Ishikawa (cell line): ENCODE measurements around the gene RDH8.

Experiments used
- CEBPB ChIP-seq: IDR thresholded peaks from 2 replicates; pipeline ENCODE4 v1.6.1; 2012
- CREB1 ChIP-seq: IDR thresholded peaks from 2 replicates; pipeline ENCODE4 v1.6.1; 2012; ENCODE audit warnings: low read depth
- EGR1 ChIP-seq: IDR thresholded peaks from 2 replicates; pipeline ENCODE4 v1.6.1; 2012
- EP300 ChIP-seq: IDR thresholded peaks from 2 replicates; pipeline ENCODE4 v1.6.1; 2012; ENCODE audit warnings: borderline replicate concordance
- FOXM1 ChIP-seq: IDR thresholded peaks from 2 replicates; pipeline ENCODE4 v1.6.1; 2012; ENCODE audit warnings: low read depth, borderline replicate concordance
- NFIC ChIP-seq: IDR thresholded peaks from 2 replicates; pipeline ENCODE4 v1.6.1; 2012
- RAD21 ChIP-seq: IDR thresholded peaks from 2 replicates; pipeline ENCODE4 v1.6.1; 2012; ENCODE audit warnings: low read depth
- TAF1 ChIP-seq: IDR thresholded peaks from 2 replicates; pipeline ENCODE4 v1.6.1; 2012; ENCODE audit warnings: low read depth, mild to moderate bottlenecking
- TCF12 ChIP-seq: IDR thresholded peaks from 2 replicates; pipeline ENCODE4 v1.6.1; 2012; ENCODE audit warnings: low read depth
- TEAD4 ChIP-seq: IDR thresholded peaks from 2 replicates; pipeline ENCODE4 v1.6.1; 2012
- YY1 ChIP-seq: IDR thresholded peaks from 2 replicates; pipeline ENCODE4 v1.6.1; 2012; ENCODE audit warnings: low read depth
- ZBTB7A ChIP-seq: IDR thresholded peaks from 2 replicates; pipeline ENCODE4 v1.6.1; 2012; ENCODE audit warnings: low read depth
- TF ChIP-seq, protein P1 (sequence below): IDR thresholded peaks from 2 replicates; pipeline ENCODE4 v1.6.1; 2012
- TF ChIP-seq, protein P2 (sequence below): IDR thresholded peaks from 2 replicates; pipeline ENCODE4 v1.6.1; 2012; ENCODE audit warnings: low read depth, mild to moderate bottlenecking
- TF ChIP-seq, protein P3 (sequence below): IDR thresholded peaks from 2 replicates; pipeline ENCODE4 v1.6.1; 2012

Gene RDH8

DNA sequence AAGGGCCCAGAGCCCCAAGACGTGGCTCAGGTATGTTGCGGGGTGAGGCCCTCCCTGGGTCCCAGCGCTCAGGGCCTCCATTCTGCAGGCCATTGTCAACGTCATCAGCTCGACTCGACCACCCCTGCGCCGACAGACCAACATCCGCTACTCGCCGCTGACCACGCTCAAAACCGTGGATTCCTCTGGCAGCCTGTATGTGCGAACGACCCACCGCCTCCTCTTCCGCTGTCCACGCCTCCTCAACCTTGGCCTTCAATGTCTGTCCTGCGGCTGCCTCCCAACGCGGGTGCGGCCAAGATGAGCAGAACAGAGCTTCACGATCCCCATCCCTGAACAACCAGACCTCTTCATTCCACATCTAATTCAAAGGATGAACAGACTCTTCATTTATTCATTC is 8.2 kb downstream of the RDH8 start:
- no peak for TF ChIP-seq ZBTB7A
- no peak for TF ChIP-seq NFIC
- no peak for TF ChIP-seq TEAD4
- TF ChIP-seq FOXM1: no peak
- no peak for TF ChIP-seq EGR1
- TF ChIP-seq, protein P1, sequence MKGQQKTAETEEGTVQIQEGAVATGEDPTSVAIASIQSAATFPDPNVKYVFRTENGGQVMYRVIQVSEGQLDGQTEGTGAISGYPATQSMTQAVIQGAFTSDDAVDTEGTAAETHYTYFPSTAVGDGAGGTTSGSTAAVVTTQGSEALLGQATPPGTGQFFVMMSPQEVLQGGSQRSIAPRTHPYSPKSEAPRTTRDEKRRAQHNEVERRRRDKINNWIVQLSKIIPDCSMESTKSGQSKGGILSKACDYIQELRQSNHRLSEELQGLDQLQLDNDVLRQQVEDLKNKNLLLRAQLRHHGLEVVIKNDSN: no peak
- no peak for TF ChIP-seq TCF12
- TF ChIP-seq RAD21: no peak
- TF ChIP-seq YY1: no peak
- TF ChIP-seq EP300: no peak
- TF ChIP-seq, protein P2, sequence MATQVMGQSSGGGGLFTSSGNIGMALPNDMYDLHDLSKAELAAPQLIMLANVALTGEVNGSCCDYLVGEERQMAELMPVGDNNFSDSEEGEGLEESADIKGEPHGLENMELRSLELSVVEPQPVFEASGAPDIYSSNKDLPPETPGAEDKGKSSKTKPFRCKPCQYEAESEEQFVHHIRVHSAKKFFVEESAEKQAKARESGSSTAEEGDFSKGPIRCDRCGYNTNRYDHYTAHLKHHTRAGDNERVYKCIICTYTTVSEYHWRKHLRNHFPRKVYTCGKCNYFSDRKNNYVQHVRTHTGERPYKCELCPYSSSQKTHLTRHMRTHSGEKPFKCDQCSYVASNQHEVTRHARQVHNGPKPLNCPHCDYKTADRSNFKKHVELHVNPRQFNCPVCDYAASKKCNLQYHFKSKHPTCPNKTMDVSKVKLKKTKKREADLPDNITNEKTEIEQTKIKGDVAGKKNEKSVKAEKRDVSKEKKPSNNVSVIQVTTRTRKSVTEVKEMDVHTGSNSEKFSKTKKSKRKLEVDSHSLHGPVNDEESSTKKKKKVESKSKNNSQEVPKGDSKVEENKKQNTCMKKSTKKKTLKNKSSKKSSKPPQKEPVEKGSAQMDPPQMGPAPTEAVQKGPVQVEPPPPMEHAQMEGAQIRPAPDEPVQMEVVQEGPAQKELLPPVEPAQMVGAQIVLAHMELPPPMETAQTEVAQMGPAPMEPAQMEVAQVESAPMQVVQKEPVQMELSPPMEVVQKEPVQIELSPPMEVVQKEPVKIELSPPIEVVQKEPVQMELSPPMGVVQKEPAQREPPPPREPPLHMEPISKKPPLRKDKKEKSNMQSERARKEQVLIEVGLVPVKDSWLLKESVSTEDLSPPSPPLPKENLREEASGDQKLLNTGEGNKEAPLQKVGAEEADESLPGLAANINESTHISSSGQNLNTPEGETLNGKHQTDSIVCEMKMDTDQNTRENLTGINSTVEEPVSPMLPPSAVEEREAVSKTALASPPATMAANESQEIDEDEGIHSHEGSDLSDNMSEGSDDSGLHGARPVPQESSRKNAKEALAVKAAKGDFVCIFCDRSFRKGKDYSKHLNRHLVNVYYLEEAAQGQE: no peak
- no peak for TF ChIP-seq TAF1
- no peak for TF ChIP-seq CEBPB
- TF ChIP-seq, protein P3, sequence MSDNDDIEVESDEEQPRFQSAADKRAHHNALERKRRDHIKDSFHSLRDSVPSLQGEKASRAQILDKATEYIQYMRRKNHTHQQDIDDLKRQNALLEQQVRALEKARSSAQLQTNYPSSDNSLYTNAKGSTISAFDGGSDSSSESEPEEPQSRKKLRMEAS: no peak
- TF ChIP-seq CREB1: no peak

DNA sequence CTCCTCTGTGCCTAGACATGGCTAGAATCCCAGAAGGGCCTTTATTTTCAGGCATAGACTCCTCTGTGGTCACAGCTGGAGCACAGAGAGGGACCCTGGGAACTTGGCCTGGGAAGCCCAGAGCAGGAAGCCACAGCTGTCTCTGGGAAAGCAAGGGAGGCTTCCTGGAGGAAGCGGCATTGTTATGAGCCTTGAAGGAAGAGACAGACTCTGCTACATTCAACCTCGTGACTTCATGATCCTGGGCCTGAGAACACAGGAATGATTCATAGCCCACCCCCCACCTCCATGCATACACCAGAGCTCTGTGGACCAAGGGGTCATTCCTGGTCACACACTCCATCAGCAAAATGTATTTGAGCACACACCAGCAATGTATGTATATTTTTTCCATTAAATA is 8.6 kb downstream of the RDH8 start:
- TF ChIP-seq ZBTB7A (no peak), EGR1 (no peak), TCF12 (no peak), NFIC (no peak), EP300 (no peak), CREB1 (no peak)
- TF ChIP-seq, protein P1: no peak
- TF ChIP-seq, protein P3: no peak

DNA sequence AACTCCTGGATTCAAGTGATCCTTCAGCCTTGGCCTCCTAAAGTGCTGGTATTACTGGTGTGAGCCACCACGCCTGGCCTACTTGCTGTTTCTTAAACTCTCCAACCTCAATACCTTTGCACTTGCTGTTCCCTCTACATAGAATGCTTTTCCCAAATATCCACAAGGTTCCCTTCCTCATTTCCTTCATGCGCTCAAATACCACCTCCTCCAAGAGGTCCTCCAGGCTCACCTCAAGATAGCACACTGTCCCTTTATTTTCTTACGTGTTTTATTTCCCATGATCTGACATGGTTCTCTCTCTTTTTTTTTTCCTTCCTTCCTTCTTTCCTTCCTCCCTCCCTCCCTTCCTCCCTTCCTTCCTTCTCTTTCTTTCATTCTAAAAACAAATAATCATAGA is 13.5 kb downstream of the RDH8 start:
- TF ChIP-seq NFIC (no peak), TEAD4 (no peak), EGR1 (no peak), CEBPB (no peak), TCF12 (no peak), YY1 (no peak), RAD21 (no peak), ZBTB7A (no peak), CREB1 (no peak), FOXM1 (no peak), TAF1 (no peak), EP300 (no peak)
- TF ChIP-seq, protein P3: no peak
- TF ChIP-seq, protein P2: no peak
- TF ChIP-seq, protein P1: no peak

DNA sequence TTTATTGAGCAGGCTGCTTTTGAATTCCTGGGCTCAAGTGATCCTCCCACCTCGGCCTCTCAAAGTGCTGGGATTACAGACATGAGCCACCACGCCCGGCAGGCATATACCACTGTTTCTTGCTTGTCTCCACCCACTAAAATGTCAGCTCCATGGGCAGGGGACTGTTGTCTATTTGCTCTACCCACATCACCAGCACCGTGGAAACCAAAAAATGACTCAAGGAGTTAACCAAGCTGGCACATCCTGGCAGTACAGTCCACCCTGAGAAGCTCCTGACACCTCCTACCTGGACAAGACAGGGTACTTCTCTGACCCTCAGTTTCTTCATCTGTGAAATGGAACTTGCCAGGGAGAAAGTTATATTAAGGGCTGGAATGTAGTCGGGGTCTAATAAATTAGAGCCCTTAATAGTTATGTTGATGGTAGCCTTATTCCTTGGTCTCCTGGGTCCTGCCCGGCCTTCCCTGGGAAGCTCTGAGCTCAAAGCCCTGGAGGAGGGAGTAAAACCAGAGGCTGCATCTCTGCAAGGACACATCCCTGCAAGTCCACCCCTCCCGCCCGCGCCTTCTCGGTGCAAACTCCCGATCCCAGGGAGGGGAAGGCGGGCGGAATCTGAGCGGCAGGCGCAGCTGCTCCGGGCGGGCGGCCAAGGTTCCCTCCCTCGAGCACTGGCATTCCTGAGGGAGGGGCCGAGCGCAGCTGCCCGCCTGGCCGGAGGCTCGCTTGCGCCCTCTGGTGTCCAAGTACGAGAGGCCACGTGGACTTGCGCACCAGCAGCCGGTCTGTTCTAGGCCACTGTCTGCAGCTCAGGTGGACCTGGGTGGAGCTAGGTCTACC is 14.1 kb downstream of the RDH8 start:
- TF ChIP-seq, protein P3: peak; percentile 99
- TF ChIP-seq ZBTB7A: no peak
- TF ChIP-seq, protein P1: peak; percentile 90
- TF ChIP-seq, protein P2: 0 out of 2 replicates have a peak, but pooled peaks have one; percentile 32
- TF ChIP-seq EP300: peak; percentile 65; the same call in 1 of the 2 replicates
- no peak for TF ChIP-seq EGR1
- TF ChIP-seq YY1: peak; percentile 43; the same call in 1 of the 2 replicates
- no peak for TF ChIP-seq TAF1
- TF ChIP-seq TEAD4: peak; percentile 99
- TF ChIP-seq FOXM1: no peak; the same call in 1 of the 2 replicates
- 0 out of 2 replicates have a peak, but pooled peaks have one; percentile 3 for TF ChIP-seq CEBPB
- peak; percentile 94 for TF ChIP-seq NFIC
- TF ChIP-seq TCF12: peak; percentile 89
- TF ChIP-seq RAD21: peak; percentile 90
- no peak; the same call in 1 of the 2 replicates for TF ChIP-seq CREB1
